Skeletal muscle satellite cell (primary cell): ENCODE data around the gene MSN.

ENCODE experiments used
- H3K27me3 ChIP-seq: 2 replicates; pipeline ENCODE4 v1.7.0; 2013; ENCODE audit warnings: low read length; ENCODE audit not compliant: control insufficient read depth, insufficient read depth
- H3K36me3 ChIP-seq: 2 replicates; pipeline ENCODE4 v1.7.0; 2013; ENCODE audit warnings: mild to moderate bottlenecking, control low read depth, low read length; ENCODE audit not compliant: insufficient read depth
- H3K4me1 ChIP-seq: 2 replicates; pipeline ENCODE4 v1.7.0; 2013; ENCODE audit warnings: low read length; ENCODE audit not compliant: control insufficient read depth, insufficient read depth
- H3K4me2 ChIP-seq: 2 replicates; pipeline ENCODE4 v1.7.0; 2013; ENCODE audit warnings: mild to moderate bottlenecking, low read length
- H3K4me3 ChIP-seq: 2 replicates; pipeline ENCODE4 v1.7.0; 2013; ENCODE audit warnings: low read length
- H3K9ac ChIP-seq: 2 replicates; pipeline ENCODE4 v1.7.0; 2013; ENCODE audit warnings: mild to moderate bottlenecking, low read depth, low read length, moderate library complexity
- H3K9me3 ChIP-seq: replicated peaks from 2 replicates; pipeline ENCODE4 v1.7.0; 2013; ENCODE audit warnings: mild to moderate bottlenecking, control low read depth, low read length

MSN gene

GRCh38 chrX:65674204-65674893 lies 6.9 kb downstream of the MSN start:
- H3K9me3 ChIP-seq, result no peaks in the 10 kb centered on the region
- H3K36me3 ChIP-seq, result peaks cover 12% of the 10 kb centered on the region
- H3K4me1 ChIP-seq, result peaks cover 75% of the 10 kb centered on the region
- peak overlapping the region; percentile 56 for H3K4me2 ChIP-seq
- peak overlapping the region; percentile 42 for H3K4me3 ChIP-seq
- no peak overlapping the region for H3K9ac ChIP-seq
- H3K27me3 ChIP-seq, result no peaks in the 10 kb centered on the region

GRCh38 chrX:65677954-65678469 lies 10.6 kb downstream of the MSN start:
- Histone ChIP-seq H3K4me1 (peaks cover 67% of the 10 kb centered on the region), H3K36me3 (peaks cover 16% of the 10 kb centered on the region), H3K4me2 (peak overlapping the region; percentile 73), H3K27me3 (no peaks in the 10 kb centered on the region), H3K9me3 (no peaks in the 10 kb centered on the region), H3K4me3 (peak overlapping the region; percentile 32), H3K9ac (peak overlapping the region; percentile 77)

GRCh38 chrX:65679071-65679540 lies 11.7 kb downstream of the MSN start:
- Histone ChIP-seq H3K36me3 (peaks cover 14% of the 10 kb centered on the region), H3K4me3 (peak overlapping the region; percentile 43), H3K4me1 (peaks cover 59% of the 10 kb centered on the region), H3K4me2 (peak overlapping the region; percentile 73), H3K9ac (peak overlapping the region; percentile 77), H3K9me3 (no peaks in the 10 kb centered on the region), H3K27me3 (no peaks in the 10 kb centered on the region)

- H3K27me3 ChIP-seq, result no peaks in the 10 kb centered on the region
- no peak overlapping the region for H3K4me3 ChIP-seq
- no peaks in the 10 kb centered on the region for H3K9me3 ChIP-seq
- H3K4me2 ChIP-seq, result no peak overlapping the region
- H3K36me3 ChIP-seq, result peaks cover 13% of the 10 kb centered on the region
- no peak overlapping the region for H3K9ac ChIP-seq
- peaks cover 46% of the 10 kb centered on the region for H3K4me1 ChIP-seq
These were observed 14.4 kb downstream of the MSN start for GRCh38 chrX:65681810-65682209.

GRCh38 chrX:65685112-65685511 lies 17.7 kb downstream of the MSN start:
- Histone ChIP-seq H3K9ac (no peak overlapping the region), H3K9me3 (no peaks in the 10 kb centered on the region), H3K36me3 (peaks cover 13% of the 10 kb centered on the region), H3K4me2 (no peak overlapping the region), H3K4me3 (no peak overlapping the region), H3K27me3 (no peaks in the 10 kb centered on the region), H3K4me1 (peaks cover 47% of the 10 kb centered on the region)

- Histone ChIP-seq H3K4me1 (peaks cover 58% of the 10 kb centered on the region), H3K9ac (no peak overlapping the region), H3K36me3 (peaks cover 12% of the 10 kb centered on the region), H3K9me3 (no peaks in the 10 kb centered on the region), H3K27me3 (no peaks in the 10 kb centered on the region), H3K4me3 (no peak overlapping the region), H3K4me2 (no peak overlapping the region)
These were observed 18.8 kb downstream of the MSN start for GRCh38 chrX:65686236-65686635.

- Histone ChIP-seq H3K36me3 (peaks cover 10% of the 10 kb centered on the region), H3K9ac (no peak overlapping the region), H3K4me1 (peaks cover 64% of the 10 kb centered on the region), H3K27me3 (no peaks in the 10 kb centered on the region), H3K4me3 (no peak overlapping the region), H3K9me3 (no peaks in the 10 kb centered on the region), H3K4me2 (no peak overlapping the region)
These were observed 19.9 kb downstream of the MSN start for GRCh38 chrX:65687367-65687766.

GRCh38 chrX:65688403-65688871 lies 21.0 kb downstream of the MSN start:
- Histone ChIP-seq H3K36me3 (peaks cover 5% of the 10 kb centered on the region), H3K4me1 (peaks cover 65% of the 10 kb centered on the region), H3K27me3 (no peaks in the 10 kb centered on the region), H3K9me3 (no peaks in the 10 kb centered on the region), H3K4me2 (peak overlapping the region; percentile 33), H3K9ac (no peak overlapping the region), H3K4me3 (no peak overlapping the region)

- no peaks in the 10 kb centered on the region for H3K9me3 ChIP-seq
- peak overlapping the region; percentile 18 for H3K9ac ChIP-seq
- peak overlapping the region; percentile 39 for H3K4me2 ChIP-seq
- no peak overlapping the region for H3K4me3 ChIP-seq
- no peaks in the 10 kb centered on the region for H3K27me3 ChIP-seq
- peaks cover 5% of the 10 kb centered on the region for H3K36me3 ChIP-seq
- H3K4me1 ChIP-seq, result peaks cover 65% of the 10 kb centered on the region
These were observed 21.9 kb downstream of the MSN start for GRCh38 chrX:65689377-65689776.

GRCh38 chrX:65690057-65690855 lies 22.8 kb downstream of the MSN start:
- H3K27me3 ChIP-seq, result no peaks in the 10 kb centered on the region
- H3K4me2 ChIP-seq, result peak overlapping the region; percentile 65
- H3K9ac ChIP-seq, result peak overlapping the region; percentile 69
- H3K4me3 ChIP-seq, result peak overlapping the region; percentile 43
- peaks cover 74% of the 10 kb centered on the region for H3K4me1 ChIP-seq
- peaks cover 2% of the 10 kb centered on the region for H3K36me3 ChIP-seq
- no peaks in the 10 kb centered on the region for H3K9me3 ChIP-seq

GRCh38 chrX:65695849-65696449 lies 28.5 kb downstream of the MSN start:
- Histone ChIP-seq H3K36me3 (peaks cover 9% of the 10 kb centered on the region), H3K4me2 (no peak overlapping the region), H3K9ac (no peak overlapping the region), H3K4me1 (peaks cover 57% of the 10 kb centered on the region), H3K27me3 (no peaks in the 10 kb centered on the region), H3K9me3 (no peaks in the 10 kb centered on the region), H3K4me3 (no peak overlapping the region)
